B cell (primary cell): ENCODE results near the gene UBN2. TPM values are rescaled to one million over a fixed set of nuclear protein-coding genes. Genes with fewer than 3 reads are reported as not detected.

Experiments
- ATAC-seq: fragments of 200-7000 bp; cut with Tn5 transposase; one replicate; pipeline ENCODE4 v1.10.0; 2021; ENCODE audit warnings: low read depth, mild to moderate bottlenecking, moderate number of reproducible peaks, moderate library complexity
- CTCF ChIA-PET: fragments of 350-600 bp; sonication (Branson Sonifier 250); formaldehyde crosslinking; loops from one replicate; lab custom pipeline; 2021; ENCODE audit warnings: antibody characterized with exemption, inconsistent platforms; lab: Charles Lee
- POLR2A ChIA-PET: fragments of 350-600 bp; sonication (Branson Sonifier 250); formaldehyde crosslinking; loops from one replicate; lab custom pipeline; 2021; ENCODE audit warnings: antibody characterized with exemption; lab: Charles Lee
- DNase-seq: peaks from one replicate; pipeline ENCODE4 v3.0.0; 2013
- H2AFZ ChIP-seq: 2 replicates; pipeline ENCODE4 v1.6.1; 2012; ENCODE audit warnings: mild to moderate bottlenecking, low read depth, low read length; ENCODE audit not compliant: insufficient read depth, poor library complexity, severe bottlenecking
- H3K27ac ChIP-seq, 2 donors: 1 replicate in 1 of 2; 2 replicates in 1 of 2; pipeline ENCODE4 v1.5.1; 2012 to 2013; ENCODE audit warnings: low read length in 2 of 2, mild to moderate bottlenecking in 2 of 2, moderate library complexity in 1 of 2
- H3K27me3 ChIP-seq, 4 experiments: fragments of 200-600 bp in 1 of 4; sonication (generic) in 1 of 4; replicated peaks in 1 of 4; 1 replicate in 2 of 4; 2 replicates in 2 of 4; pipeline versions ENCODE4 v1.6.1 to v1.7.0; 2013 to 2016; ENCODE audit warnings: low read length in 3 of 4, mild to moderate bottlenecking in 2 of 4, mixed read lengths in 1 of 4, moderate library complexity in 1 of 4; ENCODE audit not compliant: insufficient read depth in 4 of 4, control insufficient read depth in 3 of 4; ENCODE audit errors: control extremely low read depth in 1 of 4
- H3K36me3 ChIP-seq, 2 experiments: replicated peaks in 1 of 2; 1 replicate in 1 of 2; 2 replicates in 1 of 2; pipeline versions ENCODE4 v1.6.1 to v1.7.1; 2013; ENCODE audit warnings: low read length in 1 of 2; ENCODE audit not compliant: insufficient read depth in 2 of 2, control insufficient read depth in 1 of 2; ENCODE audit errors: control extremely low read depth in 1 of 2, extremely low read depth in 1 of 2
- H3K4me1 ChIP-seq, 2 donors: fragments of 200-600 bp in 1 of 2; sonication (generic) in 1 of 2; 1 replicate in 1 of 2; 2 replicates in 1 of 2; pipeline versions ENCODE4 v1.5.1 to v1.6.1; 2013 to 2017; ENCODE audit warnings: low read length in 2 of 2; ENCODE audit not compliant: control insufficient read depth in 2 of 2, insufficient read depth in 2 of 2
- H3K4me2 ChIP-seq: replicated peaks from 2 replicates; pipeline ENCODE3; 2012; ENCODE audit warnings: mild to moderate bottlenecking, low read depth, low read length; ENCODE audit not compliant: poor library complexity, severe bottlenecking
- H3K4me3 ChIP-seq, 5 experiments: fragments of 200-600 bp in 1 of 5; sonication (generic) in 1 of 5; 1 replicate in 3 of 5; 2 replicates in 2 of 5; pipeline versions ENCODE4 v1.5.1 to v1.7.0; 2011 to 2016; ENCODE audit warnings: low read length in 4 of 5, mild to moderate bottlenecking in 4 of 5, low read depth in 2 of 5, control low read depth in 1 of 5, moderate library complexity in 1 of 5; ENCODE audit not compliant: insufficient read depth in 1 of 5; ENCODE audit errors: control extremely low read depth in 1 of 5, extremely low read depth in 1 of 5
- H3K79me2 ChIP-seq: fragments of 200-600 bp; sonication (generic); one replicate; pipeline ENCODE4 v1.6.0; 2016; ENCODE audit warnings: low read length; ENCODE audit not compliant: control insufficient read depth, insufficient read depth
- H3K9ac ChIP-seq: fragments of 200-600 bp; sonication (generic); 2 replicates; pipeline ENCODE4 v1.6.1; 2017; ENCODE audit warnings: mild to moderate bottlenecking, low read length, moderate library complexity
- H3K9me3 ChIP-seq, 3 donors: one replicate each; pipeline versions ENCODE4 v1.6.1 to v1.7.1; 2013; ENCODE audit warnings: low read length in 2 of 3; ENCODE audit not compliant: control insufficient read depth in 2 of 3, insufficient read depth in 1 of 3; ENCODE audit errors: control extremely low read depth in 1 of 3
- H4K20me1 ChIP-seq: 2 replicates; pipeline ENCODE4 v1.6.0; 2012; ENCODE audit warnings: mild to moderate bottlenecking, low read length; ENCODE audit not compliant: insufficient read depth, control insufficient read depth, poor library complexity, severe bottlenecking
- H3K27ac Mint-ChIP-seq: one replicate; pipeline ENCODE4 v1.8.0; 2021; ENCODE audit warnings: mixed read lengths
- H3K27me3 Mint-ChIP-seq: one replicate; pipeline ENCODE4 v1.8.0; 2021; ENCODE audit warnings: mixed read lengths
- H3K4me1 Mint-ChIP-seq: one replicate; pipeline ENCODE4 v1.8.0; 2021; ENCODE audit warnings: mixed read lengths
- H3K4me3 Mint-ChIP-seq: one replicate; pipeline ENCODE4 v1.8.0; 2021; ENCODE audit warnings: mixed read lengths
- H3K9me3 Mint-ChIP-seq: one replicate; pipeline ENCODE4 v1.8.0; 2022; ENCODE audit warnings: mixed read lengths; ENCODE audit not compliant: insufficient read depth
- CTCF ChIP-seq: fragments of 200-600 bp; IDR thresholded peaks from one replicate; pipeline ENCODE4 v1.8.0; 2022; ENCODE audit warnings: antibody characterized with exemption, mild to moderate bottlenecking
- EZH2 ChIP-seq: IDR thresholded peaks from 2 replicates; pipeline ENCODE4 v1.6.1; 2012; ENCODE audit warnings: borderline replicate concordance, low read depth, mild to moderate bottlenecking, moderate library complexity, low read length; ENCODE audit not compliant: insufficient read depth, poor library complexity, severe bottlenecking
- WGBS: methylation state at CpG from one replicate; pipeline ENCODE4 v1.1.5; 2013; ENCODE audit warnings: missing lambda C conversion rate; ENCODE audit not compliant: insufficient coverage; 5-methylcytosine and 5-hydroxymethylcytosine counted together
- intact Hi-C: fragments of 100-400 bp; cut with micrococcal nuclease; formaldehyde crosslinking; loops from one replicate; pipeline ENCODE4 v1.10.0; 2022
- polyA plus RNA-seq: library from polyadenylated mRNA; depleted of rRNA; stranded (reverse); fragments of >200 nt; gene quantifications from 2 replicates; pipeline ENCODE4 v1.2.3, GENCODE V29; 2012
- total RNA-seq, 2 donors: library from RNA; stranded (reverse); fragments of 120-200 nt in 1 of 2; gene quantifications; 1 replicate in 1 of 2; 2 replicates in 1 of 2; pipeline versions ENCODE4 v1.2.3 to v1.2.4, GENCODE V29; 2013 to 2022

Gene UBN2
- total and polyA plus RNA-seq, 2 donors (not counting 1 experiment from before 2014, with no cell fraction given): 2.4 to 33.4 TPM

DNA sequence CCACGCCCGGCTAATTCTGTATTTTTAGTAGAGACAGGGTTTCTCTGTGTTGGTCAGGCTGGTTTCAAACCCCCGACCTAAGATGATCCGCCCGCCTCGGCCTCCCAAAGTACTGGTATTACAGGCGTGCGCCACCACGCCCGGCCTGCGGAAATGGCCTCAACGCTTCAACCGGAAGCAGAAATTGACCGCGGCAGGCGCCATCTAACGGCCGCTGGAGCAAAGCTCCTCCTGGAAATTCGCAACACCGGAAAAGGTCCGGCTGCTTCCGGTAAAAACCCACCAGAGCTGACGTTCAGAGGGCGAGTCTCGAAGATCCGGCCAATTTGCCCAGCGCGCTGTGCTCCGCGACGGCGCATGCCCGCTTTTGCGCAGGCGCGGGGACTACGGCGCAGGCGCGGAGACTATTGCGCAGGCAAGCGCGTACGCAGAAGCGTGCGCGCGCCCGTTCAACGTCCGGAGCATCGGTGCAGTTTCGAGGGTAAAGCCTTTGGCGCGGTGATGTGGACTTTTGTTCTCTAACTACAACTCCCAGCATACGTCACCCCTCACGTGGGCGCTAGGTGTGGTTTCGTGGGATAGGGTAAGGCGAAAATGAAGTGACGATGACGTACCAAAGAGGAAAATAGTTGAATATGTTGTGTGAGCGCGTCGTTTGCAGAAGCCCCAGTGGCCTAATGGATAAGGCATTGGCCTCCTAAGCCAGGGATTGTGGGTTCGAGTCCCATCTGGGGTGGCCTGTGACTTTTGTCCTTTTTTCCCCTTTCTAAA is 109.2 kb downstream of the UBN2 start:
- peak overlapping the region; percentile 100 for H3K27ac Mint-ChIP-seq
- WGBS: 2% methylated on average over 61 of the region's 66 CpGs
- peak; percentile 67 for TF ChIP-seq CTCF
- TF ChIP-seq EZH2: no peak
- Histone ChIP-seq H3K27ac (peak overlapping the region; percentile 97 to 98), H3K9ac (peak overlapping the region; percentile 77), H3K27me3 (no peaks in the 10 kb centered on the region), H4K20me1 (no peaks in the 10 kb centered on the region), H3K9me3 (peaks cover 0 to 10% (median 0%) of the 10 kb centered on the region in 3 donors), H3K4me2 (peak overlapping the region; percentile 74), H3K36me3 (peaks cover 0 to 1% of the 10 kb centered on the region in 2 experiments), H3K4me3 (peak overlapping the region; percentile 73 to 99 (median 94)), H3K79me2 (peaks cover 27% of the 10 kb centered on the region), H3K4me1 (peaks cover 10 to 23% of the 10 kb centered on the region in 2 donors), H2AFZ (peak overlapping the region; percentile 83)
- H3K9me3 Mint-ChIP-seq: no peaks in the 10 kb centered on the region
- peaks cover 30% of the 10 kb centered on the region for H3K4me1 Mint-ChIP-seq
- intact Hi-C loops: loop anchor here (1.0 to 10.0 kb wide), 9 partner anchors 19 to 1335 kb away; partner anchors contain the start of genes ADCK2, KDM7A, LUC7L2 and PARP12
- peak; percentile 100 for DNase-seq
- ATAC-seq: peak; percentile 77
- H3K4me3 Mint-ChIP-seq: peak overlapping the region; percentile 96
- POLR2A ChIA-PET: interaction anchor here (0.6 to 2.2 kb wide), 6 partner anchors 19 to 245 kb away, joined by 3 to 28 read pairs (median 4); partner anchors contain the start of genes LUC7L2 and UBN2
- CTCF ChIA-PET: interaction anchor here (0.6 to 2.6 kb wide), 6 partner anchors 9 to 108 kb away, joined by 3 to 16 read pairs (median 4); partner anchors contain the start of gene LUC7L2
- peaks cover 5% of the 10 kb centered on the region for H3K27me3 Mint-ChIP-seq

- H3K27ac Mint-ChIP-seq: peak overlapping the region; percentile 100
- H3K4me3 Mint-ChIP-seq: peak overlapping the region; percentile 96
- H3K27me3 ChIP-seq: no peaks in the 10 kb centered on the region
- H3K9ac ChIP-seq: peak overlapping the region; percentile 77
- ChIA-PET POLR2A (interaction anchor here (0.6 to 2.2 kb wide), 5 partner anchors 19 to 207 kb away, joined by 3 to 28 read pairs (median 4); partner anchors contain the start of genes LUC7L2 and UBN2), CTCF (interaction anchor here (0.6 to 2.6 kb wide), 5 partner anchors 9 to 108 kb away, joined by 3 to 16 read pairs (median 4); partner anchors contain the start of gene LUC7L2)
- peaks cover 0 to 1% of the 10 kb centered on the region in 2 experiments for H3K36me3 ChIP-seq
- H2AFZ ChIP-seq: peak overlapping the region; percentile 72
- peaks cover 10 to 23% of the 10 kb centered on the region in 2 donors for H3K4me1 ChIP-seq
- peak overlapping the region; percentile 73 to 99 (median 94) for H3K4me3 ChIP-seq
- peaks cover 5% of the 10 kb centered on the region for H3K27me3 Mint-ChIP-seq
- TF ChIP-seq CTCF (no peak), EZH2 (no peak)
- H3K9me3 ChIP-seq: peaks cover 0 to 10% (median 0%) of the 10 kb centered on the region in 3 donors
- H3K9me3 Mint-ChIP-seq: no peaks in the 10 kb centered on the region
- ATAC-seq (no peak), DNase-seq (no peak)
- H3K79me2 ChIP-seq: peaks cover 27% of the 10 kb centered on the region
- peaks cover 33% of the 10 kb centered on the region for H3K4me1 Mint-ChIP-seq
- H3K27ac ChIP-seq: peak overlapping the region; percentile 97 to 98
- 0% methylated on average over 4 of the region's 9 CpGs for WGBS
- no peaks in the 10 kb centered on the region for H4K20me1 ChIP-seq
- intact Hi-C loops: loop anchor here (1.0 to 10.0 kb wide), 9 partner anchors 19 to 1334 kb away; partner anchors contain the start of genes ADCK2, KDM7A, LUC7L2 and PARP12
- H3K4me2 ChIP-seq: peak overlapping the region; percentile 74
Observed at GRCh38 chr7:139340808-139341057, 109.7 kb downstream of the UBN2 start.
